ENCODE data around the gene LTA.

GRCh38 chr6:31579119-31579505 is 7.0 kb downstream of the LTA start:
- TF ChIP-seq, protein P1, sequence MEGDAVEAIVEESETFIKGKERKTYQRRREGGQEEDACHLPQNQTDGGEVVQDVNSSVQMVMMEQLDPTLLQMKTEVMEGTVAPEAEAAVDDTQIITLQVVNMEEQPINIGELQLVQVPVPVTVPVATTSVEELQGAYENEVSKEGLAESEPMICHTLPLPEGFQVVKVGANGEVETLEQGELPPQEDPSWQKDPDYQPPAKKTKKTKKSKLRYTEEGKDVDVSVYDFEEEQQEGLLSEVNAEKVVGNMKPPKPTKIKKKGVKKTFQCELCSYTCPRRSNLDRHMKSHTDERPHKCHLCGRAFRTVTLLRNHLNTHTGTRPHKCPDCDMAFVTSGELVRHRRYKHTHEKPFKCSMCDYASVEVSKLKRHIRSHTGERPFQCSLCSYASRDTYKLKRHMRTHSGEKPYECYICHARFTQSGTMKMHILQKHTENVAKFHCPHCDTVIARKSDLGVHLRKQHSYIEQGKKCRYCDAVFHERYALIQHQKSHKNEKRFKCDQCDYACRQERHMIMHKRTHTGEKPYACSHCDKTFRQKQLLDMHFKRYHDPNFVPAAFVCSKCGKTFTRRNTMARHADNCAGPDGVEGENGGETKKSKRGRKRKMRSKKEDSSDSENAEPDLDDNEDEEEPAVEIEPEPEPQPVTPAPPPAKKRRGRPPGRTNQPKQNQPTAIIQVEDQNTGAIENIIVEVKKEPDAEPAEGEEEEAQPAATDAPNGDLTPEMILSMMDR (conservative IDR thresholded peaks at IDR 0.05), result no peak
- no peak for TF ChIP-seq ZFX (IDR thresholded peaks at IDR 0.05)
